ENCODE measurements around the gene NAALADL2. TPM values are rescaled to one million over a fixed set of nuclear protein-coding genes. Genes with fewer than 3 reads are reported as not detected.
A peak's percentile ranks its signal among the peaks of the same experiment; 100 is the strongest.

Gene NAALADL2
- total and polyA plus RNA-seq, 2 of the 13 experiments (the other 11 are each of a cell fraction or from before 2014, with no cell fraction given): 0.08 TPM; not detected in 1

DNA sequence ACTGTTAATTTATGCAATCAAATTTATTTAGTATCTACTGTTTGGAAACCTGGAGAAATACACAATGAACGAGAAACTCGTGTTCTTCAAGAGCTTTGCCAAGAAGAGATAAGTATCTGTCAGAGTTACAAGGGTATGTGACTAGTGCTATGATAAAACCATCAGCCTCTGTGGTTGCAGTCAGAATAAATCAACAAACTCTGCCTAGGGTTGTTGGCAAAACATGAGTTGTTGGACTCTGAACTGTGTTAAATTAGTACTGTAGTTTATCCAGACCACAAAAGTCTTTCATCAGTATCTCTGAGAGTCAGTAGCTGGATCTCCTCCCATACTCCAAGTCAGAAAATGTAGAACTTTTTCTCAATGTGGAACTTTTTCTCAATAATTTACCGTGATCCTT lies 918.4 kb downstream of the NAALADL2 start:
- H2AFZ ChIP-seq (ENCODE audit: low read length): no peak overlapping the region
- DNase-seq (ENCODE audit: low spot score) (peak; percentile 0), ATAC-seq (no peak), FAIRE-seq (no peak)
- no peaks in the 10 kb centered on the region; the same call in 1 of the 2 replicates for H3K9me3 ChIP-seq (ENCODE audit: low read length)
- no peaks in the 10 kb centered on the region for H3K4me1 ChIP-seq (ENCODE audit: insufficient read depth, low read length)
- BruUV-seq (replicated peaks): no TSS peak
- no peak overlapping the region for H3K4me2 ChIP-seq (ENCODE audit: low read depth, low read length)
- no peak overlapping the region for H3K4me3 ChIP-seq (replicated peaks in 1 of 3; ENCODE audit: insufficient read depth in 1 of 3, low read depth in 2 of 3, low read length in 3 of 3)
- H3K79me2 ChIP-seq (ENCODE audit: insufficient read depth, low read length): no peaks in the 10 kb centered on the region
- CTCF ChIA-PET (ENCODE audit: low intra/inter-chr PET ratio, low total read pairs): no interaction called here
- in situ Hi-C loops (cut with HindIII; ENCODE audit: extremely low pct_ligation_motif_present, low pct_unique_long_range_greater_than_20kb): no loop called here
- no peak for TF ChIP-seq YEATS2 (CRISPR knock-in tag; IDR thresholded peaks at IDR 0.05; ENCODE audit: borderline replicate concordance)
- TF ChIP-seq, protein P1, sequence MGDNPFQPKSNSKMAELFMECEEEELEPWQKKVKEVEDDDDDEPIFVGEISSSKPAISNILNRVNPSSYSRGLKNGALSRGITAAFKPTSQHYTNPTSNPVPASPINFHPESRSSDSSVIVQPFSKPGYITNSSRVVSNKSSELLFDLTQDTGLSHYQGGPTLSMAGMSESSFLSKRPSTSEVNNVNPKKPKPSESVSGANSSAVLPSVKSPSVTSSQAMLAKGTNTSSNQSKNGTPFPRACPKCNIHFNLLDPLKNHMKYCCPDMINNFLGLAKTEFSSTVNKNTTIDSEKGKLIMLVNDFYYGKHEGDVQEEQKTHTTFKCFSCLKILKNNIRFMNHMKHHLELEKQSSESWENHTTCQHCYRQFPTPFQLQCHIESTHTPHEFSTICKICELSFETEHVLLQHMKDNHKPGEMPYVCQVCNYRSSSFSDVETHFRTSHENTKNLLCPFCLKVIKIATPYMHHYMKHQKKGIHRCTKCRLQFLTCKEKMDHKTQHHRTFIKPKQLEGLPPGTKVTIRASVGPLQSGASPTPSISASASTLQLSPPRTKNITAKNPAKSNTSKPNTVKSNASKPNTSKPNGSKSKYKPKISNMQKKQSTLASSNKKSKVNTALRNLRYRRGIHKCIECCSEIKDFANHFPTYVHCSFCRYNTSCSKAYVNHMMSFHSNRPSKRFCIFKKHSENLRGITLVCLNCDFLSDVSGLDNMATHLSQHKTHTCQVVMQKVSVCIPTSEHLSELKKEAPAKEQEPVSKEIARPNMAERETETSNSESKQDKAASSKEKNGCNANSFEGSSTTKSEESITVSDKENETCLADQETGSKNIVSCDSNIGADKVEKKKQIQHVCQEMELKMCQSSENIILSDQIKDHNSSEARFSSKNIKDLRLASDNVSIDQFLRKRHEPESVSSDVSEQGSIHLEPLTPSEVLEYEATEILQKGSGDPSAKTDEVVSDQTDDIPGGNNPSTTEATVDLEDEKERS (CRISPR knock-in tag; IDR thresholded peaks at IDR 0.05): no peak
- TF ChIP-seq CREM (IDR thresholded peaks at IDR 0.05): no peak
- no peak for TF ChIP-seq CREM (CRISPR knock-in tag; IDR thresholded peaks at IDR 0.05)
- TF ChIP-seq FOXA1 (IDR thresholded peaks at IDR 0.05): no peak
- TF ChIP-seq FOXA1 (CRISPR knock-in tag; IDR thresholded peaks at IDR 0.05): no peak
- no peak for TF ChIP-seq PAWR (CRISPR knock-in tag; IDR thresholded peaks at IDR 0.05; ENCODE audit: borderline replicate concordance)
- no peak for TF ChIP-seq ZNF709 (CRISPR knock-in tag; IDR thresholded peaks at IDR 0.05)
- no peaks in the 10 kb centered on the region for H4K20me1 ChIP-seq (ENCODE audit: insufficient read depth, low read length)
- POLR2A ChIA-PET: no interaction called here
- H3K9ac ChIP-seq (ENCODE audit: insufficient read depth, low read depth, low read length): no peak overlapping the region
- H3K27ac ChIP-seq (ENCODE audit: extremely low read length, insufficient read depth, low read length): no peak overlapping the region
- H3K36me3 ChIP-seq (replicated peaks in 1 of 2; ENCODE audit: control insufficient read depth in 1 of 2, insufficient read depth in 2 of 2, low read length in 2 of 2): no peaks in the 10 kb centered on the region
- WGBS (ENCODE audit: low lambda C conversion rate): under 1% methylated on average over 3 of the region's 3 CpGs
- no peaks in the 10 kb centered on the region for H3K27me3 ChIP-seq (ENCODE audit: control insufficient read depth in 1 of 2, insufficient read depth in 2 of 2, low read length in 2 of 2)
- intact Hi-C loops (cut with micrococcal nuclease; ENCODE audit: unreplicated experiment): no loop called here
